Measurements from ENCODE around the gene NCK1.

NCK1 gene

GRCh38 chr3:136861890-136862616 is at the start of gene NCK1:
Gene NCK1, plus strand, starts transcription at chr3:136862208. Its CDS starts 65,794 bp downstream, at chr3:136928002.
- DNase-seq (ENCODE audit: low read depth) = peak; percentile 98

- DNase-seq (ENCODE audit: low read depth) = no peak
Measured at GRCh38 chr3:136817448-136817847, 44.6 kb upstream of the NCK1 start.

GRCh38 chr3:136818191-136818768 is 43.7 kb upstream of the NCK1 start:
- no peak for DNase-seq (ENCODE audit: low read depth)

- DNase-seq (ENCODE audit: low read depth) = no peak
Measured at GRCh38 chr3:136818769-136819391, 43.1 kb upstream of the NCK1 start, which contains the start of gene SLC35G2. Gene SLC35G2, plus strand, starts transcription at chr3:136819126. Its CDS starts 35,335 bp downstream, at chr3:136854461.

GRCh38 chr3:136819392-136819730 is 42.6 kb upstream of the NCK1 start:
- no peak for DNase-seq (ENCODE audit: low read depth)

- peak; percentile 5 for DNase-seq (ENCODE audit: low read depth)
Measured at GRCh38 chr3:136819731-136820679, 42.0 kb upstream of the NCK1 start.

GRCh38 chr3:136831461-136831860 is 30.5 kb upstream of the NCK1 start:
- DNase-seq (ENCODE audit: low read depth) = no peak

GRCh38 chr3:136835089-136835812 is 26.8 kb upstream of the NCK1 start:
- DNase-seq (ENCODE audit: low read depth) = no peak

GRCh38 chr3:136835813-136836510 is 26.0 kb upstream of the NCK1 start:
- no peak for DNase-seq (ENCODE audit: low read depth)

- no peak for DNase-seq (ENCODE audit: low read depth)
Measured at GRCh38 chr3:136836511-136837156, 25.4 kb upstream of the NCK1 start.

- DNase-seq (ENCODE audit: low read depth) = no peak
Measured at GRCh38 chr3:136838641-136839555, 23.1 kb upstream of the NCK1 start.

GRCh38 chr3:136839556-136839931 is 22.5 kb upstream of the NCK1 start:
- no peak for DNase-seq (ENCODE audit: low read depth)

- no peak for DNase-seq (ENCODE audit: low read depth)
Measured at GRCh38 chr3:136840252-136840651, 21.8 kb upstream of the NCK1 start.

- DNase-seq (ENCODE audit: low read depth) = no peak
Measured at GRCh38 chr3:136842294-136842693, 19.7 kb upstream of the NCK1 start.

GRCh38 chr3:136844724-136845123 is 17.3 kb upstream of the NCK1 start:
- DNase-seq (ENCODE audit: low read depth) = no peak

GRCh38 chr3:136852180-136852579 is 9.8 kb upstream of the NCK1 start:
- DNase-seq (ENCODE audit: low read depth) = no peak

GRCh38 chr3:136856665-136857064 is 5.3 kb upstream of the NCK1 start:
- no peak for DNase-seq (ENCODE audit: low read depth)

GRCh38 chr3:136858381-136858780 is 3.6 kb upstream of the NCK1 start:
- no peak for DNase-seq (ENCODE audit: low read depth)

- no peak for DNase-seq (ENCODE audit: low read depth)
Measured at GRCh38 chr3:136860541-136860940, 1.5 kb upstream of the NCK1 start.
